Measurements from ENCODE around the gene EIF1AD. TPM values are rescaled to one million over a fixed set of nuclear protein-coding genes. Genes with fewer than 3 reads are reported as not detected.

EIF1AD gene
- total and polyA plus RNA-seq, 2 of the 8 experiments (the other 6 are each of a cell fraction or from before 2014, with no cell fraction given): 32.6 to 39.9 TPM

DNA sequence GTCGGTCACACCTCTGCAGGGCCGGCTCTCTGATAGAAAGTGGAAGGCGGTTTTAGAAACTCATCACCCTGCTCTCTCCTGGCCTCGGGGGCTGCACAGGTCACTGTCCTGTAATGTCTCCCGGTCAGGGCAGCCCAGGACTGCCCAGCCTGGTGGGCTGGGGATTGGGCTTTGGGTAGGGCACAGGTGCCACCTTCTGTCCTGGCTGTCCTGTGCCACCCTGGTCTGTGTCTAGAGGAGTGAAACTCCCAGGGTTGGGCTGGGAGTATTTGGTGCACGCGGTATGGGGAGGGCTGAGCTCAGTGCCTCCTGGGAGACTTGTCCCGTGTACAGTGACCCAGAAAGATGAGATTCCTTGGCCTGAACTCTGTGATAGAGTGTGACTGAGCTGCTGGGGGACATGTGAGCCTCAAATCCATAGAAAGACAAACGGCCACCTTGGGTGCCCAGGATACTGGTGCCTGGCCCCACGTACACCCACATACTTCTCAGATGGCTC is 22.6 kb downstream of the EIF1AD start:
- Histone ChIP-seq H4K8ac (ENCODE audit: extremely low read depth, insufficient read depth, low read length) (no peak overlapping the region), H2AFZ (ENCODE audit: low read length) (no peak overlapping the region), H3K79me2 (ENCODE audit: control insufficient read depth in 1 of 2, insufficient read depth in 2 of 2, low read length in 2 of 2) (no peaks in the 10 kb centered on the region), H2BK12ac (ENCODE audit: low read depth, low read length) (no peak overlapping the region), H3K36me3 (ENCODE audit: control insufficient read depth in 2 of 4, insufficient read depth in 4 of 4, low read length in 3 of 4) (peaks cover 4 to 25% (median 21%) of the 10 kb centered on the region in 4 experiments; a peak in 7 of 8 replicates), H3K9ac (replicated peaks in 1 of 4; ENCODE audit: extremely low read depth in 1 of 4, low read depth in 3 of 4, low read length in 3 of 4) (no peak overlapping the region), H2BK5ac (ENCODE audit: low read depth, low read length) (no peak overlapping the region), H3K4me1 (replicated peaks in 1 of 4; ENCODE audit: control insufficient read depth in 3 of 4, insufficient read depth in 4 of 4, low read length in 3 of 4) (no peaks in the 10 kb centered on the region), H3K23me2 (ENCODE audit: low read depth, low read length) (no peaks in the 10 kb centered on the region), H4K20me1 (replicated peaks in 1 of 2; ENCODE audit: control insufficient read depth in 1 of 2, insufficient read depth in 2 of 2, low read length in 2 of 2) (peaks cover 0 to 2% of the 10 kb centered on the region in 2 experiments), H2BK120ac (replicated peaks; ENCODE audit: low read depth, low read length) (no peak overlapping the region), H3K14ac (ENCODE audit: insufficient read length) (no peak overlapping the region), H3K4ac (replicated peaks; ENCODE audit: insufficient read length, low read depth, low read length) (no peak overlapping the region), H2BK15ac (ENCODE audit: low read length) (no peak overlapping the region), H3K79me1 (ENCODE audit: low read depth, low read length) (no peaks in the 10 kb centered on the region), H3K27ac (ENCODE audit: low read depth, low read length) (no peak overlapping the region), H4K91ac (replicated peaks; ENCODE audit: insufficient read length, low read length) (no peak overlapping the region), H3K56ac (replicated peaks; ENCODE audit: insufficient read length, low read depth, low read length) (no peak overlapping the region), H3K4me2 (ENCODE audit: insufficient read depth in 1 of 2, low read depth in 2 of 2, low read length in 2 of 2) (no peak overlapping the region), H3K18ac (ENCODE audit: extremely low read depth, low read length) (no peak overlapping the region), H3K9me3 (ENCODE audit: insufficient read depth in 2 of 2, low read depth in 1 of 2, low read length in 1 of 2) (no peaks in the 10 kb centered on the region), H4K5ac (ENCODE audit: insufficient read length, low read depth, low read length) (no peak overlapping the region), H2BK20ac (ENCODE audit: low read length) (no peak overlapping the region), H3K27me3 (replicated peaks in 1 of 4; ENCODE audit: control insufficient read depth in 3 of 4, extremely low read depth in 1 of 4, insufficient read depth in 3 of 4, low read length in 3 of 4) (no peaks in the 10 kb centered on the region), H3K23ac (ENCODE audit: insufficient read length) (no peak overlapping the region), H3K4me3 (ENCODE audit: extremely low read depth in 1 of 4, insufficient read depth in 2 of 4, low read depth in 3 of 4, low read length in 4 of 4) (no peak overlapping the region), H2AK5ac (ENCODE audit: low read depth, low read length) (no peak overlapping the region)
- CTCF ChIA-PET (ENCODE audit: partially characterized antibody): interaction anchor here (1.0 to 18.4 kb wide), 4 partner anchors 9 to 120 kb away, joined by 3 to 281 read pairs (median 4); partner anchors contain the start of genes CCDC85B and FIBP
- DNase-seq (ENCODE audit: low read depth in 1 of 2, low spot score in 2 of 2): no peak
- POLR2A ChIA-PET (ENCODE audit: partially characterized antibody): interaction anchor here (0.6 to 2.0 kb wide), 8 partner anchors 10 to 105 kb away, joined by 3 to 7 read pairs (median 4); partner anchors contain the start of genes BANF1 and C11orf68
- 89% methylated on average over 8 of the region's 10 CpGs; no CpG with 5 or more reads in 1 of the 2 experiments for WGBS, 2 experiments (ENCODE audit: extremely low coverage in 1 of 2, insufficient coverage in 1 of 2, insufficient read length in 1 of 2, insufficient replicate concordance in 2 of 2, low coverage in 1 of 2, low lambda C conversion rate in 2 of 2, missing lambda C conversion rate in 1 of 2)
- no peak for FAIRE-seq
- TF ChIP-seq GTF2F1 (IDR thresholded peaks at IDR 0.05; ENCODE audit: borderline replicate concordance, low read depth, low read length) (no peak), EGR1 (IDR thresholded peaks at IDR 0.05; ENCODE audit: borderline replicate concordance, low read depth, low read length) (no peak), CBX8 (IDR thresholded peaks at IDR 0.05; ENCODE audit: borderline replicate concordance, low read depth, low read length) (no peak), POLR2AphosphoS5 (IDR thresholded peaks at IDR 0.05; ENCODE audit: low read depth, low read length) (no peak)

All from H1 (cell line).